HG03060 (cell line): Measurements from ENCODE around the gene BANP.

Source experiments
- ATAC-seq: cut with Tn5 transposase; IDR thresholded peaks from one replicate; pipeline ENCODE4 v1.9.1; 2021; ENCODE audit warnings: low read depth, moderate number of reproducible peaks; ENCODE audit not compliant: unreplicated experiment

The BANP gene

DNA sequence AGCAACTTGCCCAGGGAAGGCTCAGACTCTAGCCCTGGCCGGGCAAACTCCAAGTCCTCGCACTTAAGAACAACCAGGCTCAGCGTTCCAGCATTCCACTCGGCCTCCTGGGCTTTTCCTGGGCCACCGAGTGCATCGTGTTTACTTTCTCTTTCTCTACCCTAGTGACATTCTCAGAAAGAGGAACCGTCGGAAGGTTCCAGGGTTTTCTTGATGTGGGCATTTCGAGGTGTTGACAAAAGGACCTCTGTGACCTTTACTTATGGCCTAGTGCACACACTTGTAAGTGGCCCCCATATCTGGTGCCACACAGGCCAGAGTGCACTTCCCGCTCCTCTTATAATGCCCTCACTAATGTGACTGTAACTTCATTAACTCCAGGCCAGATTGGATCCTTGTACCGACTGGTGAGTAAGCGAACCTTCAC lies 3.1 kb upstream of the BANP start:
- no peak for ATAC-seq

DNA sequence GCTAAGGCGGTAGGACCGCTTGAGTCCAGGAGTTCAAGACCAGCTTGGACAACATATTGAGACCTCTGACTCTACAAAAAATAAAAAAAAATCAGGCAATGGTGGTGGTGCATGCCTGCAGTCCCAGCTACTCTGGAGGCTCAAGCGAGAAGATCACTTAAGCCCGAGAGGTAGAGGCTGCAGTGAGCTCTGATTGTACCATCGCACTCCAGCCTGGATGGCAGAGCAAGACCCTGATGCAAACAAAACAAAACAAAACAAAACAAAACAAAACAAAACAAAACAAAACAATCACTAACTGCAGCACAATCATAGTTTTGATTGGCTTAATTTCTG lies 2.5 kb upstream of the BANP start:
- ATAC-seq, result no peak

DNA sequence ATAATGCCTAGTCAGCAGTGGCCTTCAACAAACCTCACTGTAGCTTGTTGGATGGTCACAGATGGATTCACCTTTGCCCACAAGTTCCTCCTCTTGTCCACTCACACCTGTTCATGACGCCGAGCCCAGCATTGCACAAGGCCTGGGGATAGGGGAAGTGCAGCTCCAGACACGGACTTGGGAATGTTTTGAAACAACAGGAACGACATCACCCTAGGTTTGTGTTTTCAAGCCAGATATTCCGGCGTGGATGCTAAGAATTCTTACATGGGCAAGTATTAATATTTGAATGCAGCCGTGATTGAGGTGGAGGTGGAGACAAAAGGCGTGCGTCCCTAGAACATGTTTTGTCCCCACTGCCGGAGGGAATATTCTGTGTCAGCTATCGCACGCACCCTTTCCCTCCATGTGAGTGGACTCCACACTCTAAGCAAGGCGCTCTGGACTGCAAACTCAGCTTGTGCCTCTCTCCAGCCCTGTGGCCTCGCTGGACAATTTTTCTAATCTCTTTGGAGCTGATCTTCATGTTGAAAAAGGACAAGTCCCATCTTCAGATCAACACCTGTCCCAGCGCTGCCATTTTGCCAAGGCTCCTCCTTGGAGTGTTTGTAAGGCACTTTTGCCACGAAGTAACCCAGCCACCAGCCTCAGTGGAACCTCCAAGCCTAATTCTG lies 2.0 kb upstream of the BANP start:
- ATAC-seq, result no peak

DNA sequence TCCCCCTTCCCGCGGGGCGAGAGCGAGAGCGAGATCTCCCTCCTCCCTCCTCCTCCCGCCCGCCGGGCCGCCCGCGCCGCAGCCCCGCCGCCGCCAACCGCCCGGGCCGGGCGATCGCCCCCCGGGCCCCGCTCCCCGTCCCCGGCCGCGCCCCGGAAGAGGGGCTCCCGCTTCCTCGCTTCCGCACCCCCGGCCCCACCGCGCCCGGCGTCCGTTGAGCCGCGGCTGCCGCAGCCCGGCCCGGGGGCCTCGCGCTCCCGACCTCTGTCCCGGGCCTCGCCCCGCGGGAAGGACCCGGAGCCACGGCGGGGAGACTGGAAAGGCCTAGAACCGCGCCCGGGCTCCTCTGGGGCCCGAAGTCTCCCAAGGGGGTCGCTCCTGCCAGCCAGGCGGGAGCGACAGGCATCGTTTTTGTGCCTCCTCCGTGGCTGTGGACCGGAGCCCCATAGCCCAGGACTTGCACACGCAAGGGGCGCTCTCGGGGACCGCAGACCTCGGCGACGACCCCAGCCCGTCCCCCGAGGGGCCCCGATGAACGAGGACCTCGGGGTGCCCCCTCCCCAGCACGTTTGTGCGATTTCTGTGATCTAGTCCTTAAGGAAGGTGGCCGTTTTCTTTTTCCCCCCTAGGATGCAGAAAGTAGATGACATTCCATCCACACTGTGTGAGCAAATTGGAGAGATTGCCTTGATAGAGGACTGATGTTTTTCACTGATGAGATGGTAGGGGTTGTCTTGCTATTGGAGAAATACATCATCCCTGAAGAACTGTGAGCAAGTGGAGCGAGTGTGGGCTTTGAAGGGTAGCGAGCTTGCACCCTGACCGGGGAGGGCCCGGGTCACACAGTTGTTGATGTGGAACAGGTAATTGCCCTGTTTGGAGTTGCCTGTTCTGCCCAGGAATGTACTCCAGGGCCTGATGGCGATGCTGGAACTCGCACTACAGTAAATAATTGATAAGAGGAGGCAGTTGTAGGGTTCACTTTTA lies 611 bp downstream of the BANP start:
- ATAC-seq, result no peak

DNA sequence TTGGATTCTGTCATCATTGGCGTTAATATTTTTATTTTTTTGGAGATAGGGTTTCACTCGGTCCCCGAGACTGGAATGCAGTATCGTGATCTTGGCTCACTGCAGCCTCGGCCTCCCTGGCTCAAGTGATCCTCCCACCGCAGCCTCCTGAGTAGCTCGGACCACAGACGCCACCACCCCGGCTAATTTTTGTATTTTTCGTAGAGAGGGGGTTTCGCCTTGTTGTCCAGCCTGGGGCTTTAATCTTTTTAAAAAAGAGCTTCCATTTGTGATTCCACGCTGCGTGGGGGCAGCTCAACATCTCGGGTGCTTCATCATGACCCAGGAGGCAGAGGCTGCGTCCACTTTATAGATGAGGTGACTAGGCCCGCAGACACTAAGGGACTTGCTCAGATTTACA lies 1.5 kb downstream of the BANP start:
- ATAC-seq, result no peak

DNA sequence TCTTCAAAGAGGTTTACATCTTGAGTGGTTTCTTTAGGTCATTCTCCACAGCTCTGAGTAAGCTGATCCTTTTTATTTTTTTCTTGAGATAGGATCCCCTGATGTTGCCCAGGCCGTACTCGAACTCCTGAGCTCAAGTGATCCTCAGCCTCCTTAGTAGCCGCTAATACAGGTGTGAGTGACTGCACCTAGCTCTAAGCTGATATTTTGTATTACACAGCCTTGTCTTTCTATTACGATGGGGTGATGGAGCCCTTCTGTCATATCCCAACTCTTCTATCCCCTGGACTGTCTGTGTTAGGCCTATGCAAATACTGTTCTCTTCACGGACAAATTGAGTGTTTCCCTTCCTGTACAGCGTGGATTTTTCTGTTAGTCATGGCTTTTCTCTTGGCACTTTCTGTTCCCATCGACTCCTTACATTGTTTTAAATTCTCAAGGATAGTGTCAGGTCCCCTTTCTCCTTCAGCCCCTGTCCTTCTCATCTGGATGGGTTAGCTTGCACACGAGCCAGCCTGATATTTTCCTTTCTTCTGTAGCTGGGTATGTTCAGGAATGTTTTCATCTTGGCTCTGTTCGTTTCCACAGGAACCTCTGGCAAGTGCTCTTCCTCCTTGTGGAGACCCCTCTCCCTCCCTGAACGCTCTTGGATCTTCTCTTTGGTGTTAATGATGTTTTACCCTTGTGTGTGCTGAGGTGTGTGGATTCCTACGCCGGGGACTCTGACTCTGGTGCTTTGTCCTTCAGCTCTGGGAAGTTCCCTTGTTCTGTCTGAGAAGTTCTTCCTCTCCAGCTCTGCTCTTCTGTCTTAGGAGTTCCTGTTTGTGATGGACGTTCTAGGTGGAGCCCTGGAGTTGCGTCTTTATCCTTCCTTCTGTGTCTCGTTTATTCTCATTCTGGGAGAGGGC lies 2.3 kb downstream of the BANP start:
- no peak for ATAC-seq

DNA sequence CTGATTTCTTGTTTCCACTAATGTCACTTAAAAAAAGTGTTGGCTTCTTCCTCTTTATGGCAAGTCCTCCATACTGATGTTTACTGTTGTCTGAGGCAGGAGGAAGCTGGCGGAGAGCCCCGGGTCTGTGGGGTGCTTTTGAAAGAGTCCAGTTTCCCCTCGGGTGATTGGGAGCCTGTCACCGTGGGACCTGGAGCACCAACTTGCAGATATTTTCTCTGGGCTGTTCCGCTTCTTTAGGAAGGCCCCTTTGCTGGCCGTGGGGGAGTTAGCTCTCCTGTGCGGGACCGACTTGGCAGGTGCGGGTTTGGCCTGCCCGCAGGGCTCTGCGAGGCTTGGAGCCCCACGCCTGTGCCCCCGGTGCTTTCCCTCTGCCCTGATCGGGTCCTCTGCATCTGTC lies 3.1 kb downstream of the BANP start:
- no peak for ATAC-seq

DNA sequence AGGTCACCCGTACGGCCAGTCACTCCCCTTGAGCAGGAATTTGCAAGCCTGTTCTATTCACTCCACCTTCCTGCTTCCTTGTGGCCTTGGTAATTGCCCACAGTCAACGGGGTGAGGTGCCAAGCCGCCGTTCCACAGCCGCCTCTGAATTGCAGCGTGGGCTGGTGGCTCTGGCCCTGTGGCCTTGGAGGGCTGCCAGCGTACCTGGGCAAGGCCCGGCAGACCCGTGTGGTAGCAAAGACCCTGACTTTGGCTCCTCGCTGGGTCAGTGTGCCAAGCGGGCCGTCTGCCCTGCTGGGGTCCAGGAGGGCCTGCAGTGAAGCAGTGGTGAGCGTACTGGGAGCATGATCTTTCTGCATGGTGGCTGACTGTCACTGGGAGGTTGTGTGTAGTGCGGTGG lies 3.6 kb downstream of the BANP start:
- no peak for ATAC-seq

DNA sequence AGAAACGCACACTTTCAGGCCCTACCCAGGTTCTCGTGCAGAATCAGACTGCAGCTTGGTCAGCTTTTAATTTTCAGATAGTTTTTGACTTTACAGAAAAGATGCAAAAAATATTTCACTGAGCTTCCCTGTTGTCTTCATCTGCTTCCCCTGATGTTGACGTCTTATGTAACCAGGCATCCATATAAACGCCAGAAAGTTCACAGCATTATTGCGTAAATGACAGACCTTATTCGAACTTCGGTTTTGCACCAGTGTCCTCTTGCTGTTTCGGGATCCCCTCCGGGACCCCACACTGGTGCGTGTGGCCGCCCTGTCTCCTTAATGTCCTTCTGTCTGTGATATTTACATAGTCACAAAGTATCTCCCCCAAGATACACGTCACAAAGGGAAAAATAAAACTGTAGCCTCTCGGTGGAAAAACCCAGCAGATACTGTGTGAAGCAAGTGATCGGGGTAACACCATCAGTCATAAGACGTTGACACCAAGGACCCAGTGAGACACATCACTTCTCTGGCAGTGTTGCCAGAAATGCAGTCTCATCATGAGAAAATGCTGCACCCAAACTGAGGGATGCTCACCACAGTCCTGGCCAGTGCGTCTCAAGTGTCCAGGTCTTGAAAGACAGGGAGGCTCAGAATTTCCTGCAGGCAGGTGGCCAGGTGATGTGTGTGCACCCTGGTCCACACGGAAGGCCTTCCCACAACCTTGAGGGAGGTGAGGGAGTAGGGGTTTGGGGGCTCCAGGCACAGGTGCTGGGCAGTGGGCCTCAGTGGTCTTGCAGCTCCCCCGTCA lies 4.3 kb downstream of the BANP start:
- ATAC-seq, result no peak

DNA sequence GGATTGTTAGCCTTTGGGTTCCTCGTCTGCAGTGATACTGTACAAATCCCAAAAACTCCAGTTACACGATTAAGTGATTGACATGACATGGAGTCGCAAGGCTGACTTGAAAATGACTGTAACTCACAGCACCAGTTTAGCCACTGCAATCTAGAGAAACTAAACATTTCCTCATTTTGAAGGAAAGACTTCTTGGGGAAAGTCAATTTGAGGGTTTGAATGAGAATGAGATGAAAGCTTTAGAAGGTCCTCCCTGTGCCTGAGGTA lies 4.8 kb downstream of the BANP start:
- no peak for ATAC-seq

DNA sequence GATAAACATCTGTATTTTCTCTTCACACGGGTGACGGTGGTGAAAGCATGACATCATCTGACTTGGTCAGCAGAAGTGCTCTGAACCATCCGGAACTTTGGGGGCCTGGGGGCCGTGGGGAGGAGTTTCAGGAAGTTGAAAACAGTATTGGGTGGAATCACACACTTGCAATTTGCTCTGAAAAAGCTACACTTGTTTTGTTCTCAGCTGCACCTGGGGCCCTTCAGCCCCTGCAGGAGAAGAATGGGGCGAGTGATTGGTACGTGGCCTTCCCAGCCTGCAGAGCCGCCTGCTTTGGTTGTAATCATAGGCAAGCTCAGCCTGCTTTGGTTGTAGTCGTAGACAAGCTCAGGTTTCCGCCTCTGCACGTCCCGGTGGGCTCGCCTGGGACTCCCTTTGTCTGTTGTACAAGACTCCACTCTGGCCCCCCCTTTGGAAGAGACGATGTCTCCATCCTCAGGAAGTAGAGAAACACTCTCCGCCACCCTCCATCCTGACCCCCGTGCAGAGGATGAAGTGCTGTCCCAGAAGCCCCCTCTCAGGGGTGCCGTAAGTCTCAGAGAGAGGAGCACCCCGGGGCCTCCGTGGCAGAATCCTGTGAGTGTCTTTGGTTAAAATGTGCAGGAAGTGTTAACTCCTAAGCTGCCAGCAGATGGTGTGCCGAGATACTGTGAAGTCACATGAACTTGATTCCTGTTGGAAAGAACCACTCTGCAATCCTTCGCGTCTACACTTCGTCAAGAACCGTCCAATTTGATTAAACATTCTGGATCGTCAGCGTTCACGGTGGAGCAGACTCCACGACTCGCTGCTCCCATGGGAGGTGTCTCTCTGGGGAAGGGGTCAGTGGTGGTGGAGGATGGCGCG lies 5.4 kb downstream of the BANP start:
- no peak for ATAC-seq

DNA sequence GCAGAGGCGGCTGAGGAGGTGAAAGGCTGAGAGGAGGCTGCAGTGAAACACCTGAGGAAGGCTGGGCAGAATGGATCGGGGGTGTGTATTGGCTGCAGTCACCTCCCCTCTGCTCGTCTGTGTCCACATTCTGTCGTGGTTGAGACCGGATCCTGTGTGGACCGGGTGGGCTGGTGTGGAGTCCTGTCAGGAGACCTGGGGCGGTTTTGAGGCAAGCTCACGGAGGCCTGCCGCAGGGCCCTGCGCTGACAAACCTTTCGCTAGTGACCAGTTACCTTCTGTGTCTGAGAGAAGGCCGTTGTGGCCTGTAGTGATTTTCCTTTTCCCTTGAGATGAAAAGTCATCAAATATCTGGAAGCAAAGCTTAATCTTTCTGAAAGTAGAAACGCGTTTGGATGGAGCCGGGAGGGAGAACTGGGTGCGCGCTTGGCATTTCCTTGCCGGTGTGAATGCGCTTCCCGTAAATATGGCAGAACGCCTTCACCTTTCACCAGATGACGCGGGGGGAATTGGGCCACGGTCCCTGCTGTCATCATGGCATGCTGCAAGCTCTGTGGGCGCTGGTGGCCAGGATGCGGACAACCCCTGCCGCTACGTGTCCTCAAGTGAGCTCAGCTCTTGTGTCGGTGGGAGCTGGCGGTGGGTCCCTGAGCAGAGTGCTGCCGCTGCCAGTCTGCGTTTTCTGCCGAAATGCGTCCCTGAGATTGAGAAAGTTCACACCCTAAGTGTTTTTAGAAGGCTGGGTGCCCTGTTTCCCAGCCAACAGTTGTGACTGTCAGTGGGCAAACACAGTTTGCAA lies 6.3 kb downstream of the BANP start:
- ATAC-seq, result no peak

DNA sequence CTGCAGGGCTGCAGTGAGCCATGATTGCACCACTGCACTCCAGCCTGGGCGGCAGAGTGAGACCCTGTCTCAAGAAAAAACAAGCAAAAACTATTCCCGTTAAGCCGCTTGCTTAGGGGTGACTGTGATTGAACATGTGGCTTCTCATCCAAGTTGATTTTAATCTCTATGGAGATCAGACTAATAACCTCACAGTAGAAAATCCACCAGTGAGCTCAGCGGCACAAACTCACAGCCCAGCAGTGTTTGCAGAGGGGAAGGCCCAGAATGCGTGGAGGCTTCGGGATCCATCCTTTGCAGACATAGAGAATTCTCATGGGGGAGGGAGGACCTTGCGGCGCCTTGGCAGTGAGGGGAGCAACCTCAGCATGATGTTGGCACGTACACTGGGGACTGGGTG lies 7.4 kb downstream of the BANP start:
- ATAC-seq, result no peak

DNA sequence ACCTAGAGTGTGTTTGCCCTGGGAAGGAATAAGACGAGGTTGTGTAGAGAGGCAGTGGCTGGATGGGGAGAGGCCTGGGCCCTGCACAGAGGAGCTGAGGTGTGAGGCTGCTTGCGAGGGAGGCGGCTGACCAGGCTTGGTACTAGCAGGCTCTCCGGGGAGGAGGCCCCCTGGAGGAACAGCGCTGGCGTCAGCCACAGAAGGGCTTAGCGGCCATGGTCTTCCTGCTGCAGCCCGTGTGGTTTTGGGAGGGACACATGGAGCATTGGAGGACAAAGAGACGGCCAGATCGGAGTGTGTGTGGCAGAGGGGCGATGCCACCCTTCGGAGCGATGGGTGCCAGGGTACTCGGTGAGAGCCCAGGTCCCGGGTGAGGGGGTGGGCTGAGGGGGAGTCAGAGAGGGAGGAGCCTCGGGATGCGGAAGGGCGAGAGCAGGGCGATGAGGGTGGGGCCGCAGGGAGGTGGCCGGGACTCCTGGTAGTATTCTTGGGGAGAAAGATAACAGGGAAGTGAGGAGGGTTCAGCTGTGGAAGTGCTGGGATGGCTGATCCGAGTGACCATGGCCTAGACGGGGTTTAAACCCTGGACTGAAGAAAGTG lies 8.3 kb downstream of the BANP start:
- no peak for ATAC-seq

DNA sequence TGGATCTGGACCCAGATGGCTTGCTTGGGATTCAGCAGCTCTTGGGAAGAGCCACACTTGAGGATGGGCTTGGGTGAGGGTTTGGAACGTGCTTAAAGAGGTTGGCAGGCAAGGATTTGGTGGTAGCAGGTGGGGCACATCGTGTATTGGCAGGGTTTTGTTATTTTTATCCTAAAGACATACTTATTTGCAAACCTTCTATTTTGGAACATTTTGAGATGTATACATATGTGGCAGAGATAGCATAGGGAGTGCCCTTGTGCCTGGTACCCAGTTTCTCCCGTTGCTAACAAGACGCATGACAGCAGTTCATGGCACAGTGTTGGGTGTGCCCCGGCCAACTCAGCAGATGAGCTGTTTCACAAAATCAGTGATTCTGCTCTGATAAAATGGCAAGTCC lies 9.1 kb downstream of the BANP start:
- ATAC-seq, result no peak

DNA sequence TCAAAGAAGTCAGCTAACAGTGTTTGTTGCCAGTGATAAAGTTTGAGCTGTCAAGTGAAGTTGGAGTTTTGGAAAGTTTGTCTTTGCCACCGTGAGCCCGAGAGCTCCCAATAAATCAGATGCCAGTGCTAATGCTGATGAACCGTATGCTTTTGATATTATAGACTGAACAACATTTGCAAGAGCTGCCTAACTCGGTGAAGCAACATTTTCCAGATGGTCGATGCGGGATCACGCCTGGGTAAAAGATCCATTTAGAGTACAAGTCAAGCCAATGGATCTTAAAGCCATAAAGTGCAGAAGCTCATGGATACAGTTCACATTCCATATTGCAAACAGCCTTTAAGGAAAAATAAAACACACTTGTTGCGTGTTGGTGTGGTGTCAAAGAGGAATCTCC lies 9.6 kb downstream of the BANP start:
- no peak for ATAC-seq

DNA sequence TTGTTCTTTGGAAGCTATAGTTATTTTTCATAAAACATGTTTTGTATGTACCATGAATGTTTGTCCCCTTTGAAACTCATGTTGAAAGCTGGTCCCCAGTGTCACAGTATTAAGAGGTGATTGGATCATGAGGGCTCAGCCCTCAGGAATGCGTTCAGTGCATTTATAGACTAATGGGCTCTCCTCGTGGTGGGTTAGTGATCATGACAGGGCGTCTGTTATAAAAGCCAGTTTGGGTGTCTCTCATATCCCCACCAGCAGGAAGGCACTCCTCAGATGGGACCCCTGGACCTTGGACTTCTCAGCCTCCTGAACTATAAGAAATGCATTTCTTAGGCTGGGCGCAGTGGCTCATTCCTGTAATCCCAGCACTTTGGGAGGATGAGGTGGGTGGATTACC lies 10.4 kb downstream of the BANP start:
- ATAC-seq, result no peak

DNA sequence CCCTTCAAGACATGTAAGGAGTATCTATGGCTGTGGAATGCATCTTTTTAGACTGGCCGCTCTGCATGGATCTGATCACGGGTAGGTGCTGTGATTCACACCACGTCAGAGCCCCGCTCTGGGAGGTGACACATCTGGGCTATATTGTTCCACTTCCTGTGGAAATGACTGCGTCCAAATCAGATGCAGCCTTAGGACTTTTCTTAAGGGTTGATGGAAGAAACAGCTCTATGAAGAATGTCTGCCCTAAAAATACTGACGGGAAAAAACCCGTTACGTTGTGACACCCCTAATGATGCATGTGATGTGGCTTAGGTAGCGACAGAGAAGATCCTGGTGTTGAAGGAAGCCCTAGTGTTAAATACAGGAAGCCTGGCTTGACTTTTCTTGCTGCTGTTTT lies 12.2 kb downstream of the BANP start:
- no peak for ATAC-seq
